CD4-positive, alpha-beta T cell treated with Interleukin-6 for 4 hours (primary cell): ENCODE results near the gene TRIM56.
"Not testable (repeated sequence)": the region's sequence is repeated elsewhere in the genome, so short reads cannot be mapped to it uniquely, and the experiment has no call there.

Experiments
- DNase-seq: peaks from one replicate; pipeline ENCODE4 v3.0.0-alpha.2; 2020; ENCODE audit warnings: mixed read lengths

The TRIM56 gene

DNA sequence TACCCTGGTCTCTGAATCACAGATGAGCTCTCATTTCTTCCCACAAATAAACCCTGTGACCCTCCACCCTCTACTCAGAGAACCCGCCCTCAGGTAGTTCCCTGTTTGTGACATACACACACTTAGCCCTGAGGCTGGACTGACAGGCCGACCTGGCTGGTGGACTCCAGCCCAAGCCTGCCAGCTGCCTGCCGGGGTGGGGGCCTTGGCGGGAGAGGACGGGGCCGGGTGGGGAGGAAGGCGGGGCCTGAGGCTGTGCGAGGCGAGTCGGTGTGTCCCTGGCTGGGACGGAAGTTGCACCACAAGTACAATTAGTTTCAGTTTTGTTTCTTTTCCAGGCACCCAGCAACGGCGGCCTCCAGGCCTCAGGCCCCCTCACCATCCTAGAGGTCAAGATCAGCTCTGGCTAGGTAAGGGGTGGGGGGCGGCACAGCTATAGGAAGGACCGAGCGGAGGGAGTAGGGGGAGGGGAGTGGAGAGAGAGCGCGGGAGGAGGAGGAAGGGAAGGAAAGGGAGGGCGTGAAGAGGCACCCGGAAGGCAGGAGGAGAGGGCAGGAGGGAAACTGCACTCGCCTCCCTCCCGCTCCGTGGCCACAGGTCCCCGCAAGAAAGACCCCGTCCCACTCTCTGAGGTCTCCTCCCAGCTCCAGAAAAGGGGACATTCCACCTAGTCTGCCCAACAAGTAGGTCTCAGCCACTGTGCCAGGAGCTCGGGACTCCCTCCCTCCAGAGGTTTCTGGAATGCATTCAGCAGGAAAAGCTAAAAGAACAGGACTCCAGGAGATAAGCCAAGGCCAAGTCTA is at the start of gene TRIM56:
Gene TRIM56, plus strand, starts transcription at position 320 of the 803 bp plus-strand sequence. CDS start 1,832 bp downstream, outside the sequence.
- DNase-seq: peak; percentile 84

DNA sequence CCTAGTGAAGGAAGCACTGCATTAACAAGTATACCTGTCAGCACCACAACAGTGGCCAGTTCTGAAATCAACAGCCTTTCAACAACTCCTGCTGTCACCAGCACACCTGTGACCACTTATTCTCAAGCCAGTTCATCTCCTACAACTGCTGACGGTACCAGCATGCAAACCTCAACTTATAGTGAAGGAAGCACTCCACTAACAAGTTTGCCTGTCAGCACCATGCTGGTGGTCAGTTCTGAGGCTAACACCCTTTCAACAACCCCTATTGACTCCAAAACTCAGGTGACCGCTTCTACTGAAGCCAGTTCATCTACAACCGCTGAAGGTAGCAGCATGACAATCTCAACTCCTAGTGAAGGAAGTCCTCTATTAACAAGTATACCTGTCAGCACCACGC is 49.3 kb upstream of the TRIM56 start:
- no peak for DNase-seq

- DNase-seq: not testable (repeated sequence)
Measured at GRCh38 chr7:101041283-101041682, 44.0 kb upstream of the TRIM56 start.

DNA sequence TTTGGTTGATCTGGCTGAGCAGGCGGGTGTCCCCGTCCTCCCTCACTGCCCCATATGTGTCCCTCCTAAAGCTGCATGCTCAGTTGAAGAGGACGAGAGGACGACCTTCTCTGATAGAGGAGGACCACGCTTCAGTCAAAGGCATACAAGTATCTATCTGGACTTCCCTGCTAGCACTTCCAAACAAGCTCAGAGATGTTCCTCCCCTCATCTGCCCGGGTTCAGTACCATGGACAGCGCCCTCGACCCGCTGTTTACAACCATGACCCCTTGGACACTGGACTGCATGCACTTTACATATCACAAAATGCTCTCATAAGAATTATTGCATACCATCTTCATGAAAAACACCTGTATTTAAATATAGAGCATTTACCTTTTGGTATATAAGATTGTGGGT is 26.9 kb upstream of the TRIM56 start:
- peak; percentile 50 for DNase-seq

GRCh38 chr7:101059620-101059942 is 25.7 kb upstream of the TRIM56 start:
- DNase-seq: no peak

- no peak for DNase-seq
Measured at GRCh38 chr7:101060992-101061391, 24.3 kb upstream of the TRIM56 start.

- not testable (repeated sequence) for DNase-seq
Measured at GRCh38 chr7:101064176-101064550, 21.1 kb upstream of the TRIM56 start.

GRCh38 chr7:101065162-101065561 is 20.1 kb upstream of the TRIM56 start:
- DNase-seq: not testable (repeated sequence)

DNA sequence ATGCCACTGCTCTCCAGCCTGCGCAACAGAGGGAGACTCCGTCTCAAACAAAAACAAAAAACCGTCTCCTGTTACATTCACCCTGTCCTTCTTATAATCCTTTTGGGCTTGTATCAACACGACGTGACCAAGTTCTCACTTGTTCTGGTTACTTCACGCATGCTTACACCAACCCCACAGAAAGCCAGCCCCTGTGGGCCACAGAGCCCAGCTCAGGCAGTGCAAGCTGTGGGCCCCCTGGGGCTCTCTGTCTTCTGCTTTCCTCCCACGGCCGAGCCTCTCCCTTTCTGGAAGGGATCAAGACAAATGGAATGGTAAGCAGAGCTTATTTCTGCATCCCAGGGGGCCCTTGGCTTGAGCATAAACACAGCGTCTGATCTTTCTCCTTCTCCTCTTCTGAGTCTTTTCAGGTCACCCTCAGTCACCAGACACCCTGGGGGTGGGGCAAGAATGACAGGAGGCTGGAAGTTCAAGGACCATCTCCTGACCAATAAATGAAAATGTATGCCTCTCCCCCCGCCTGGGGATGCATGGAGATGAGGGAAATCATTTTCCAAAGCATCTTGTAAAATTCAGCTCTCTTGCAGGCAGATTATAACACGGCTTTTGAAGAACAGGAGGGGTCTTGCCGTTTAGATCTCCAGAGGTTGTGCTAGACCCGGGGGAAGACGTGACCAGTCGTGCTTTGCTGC is 19.0 kb upstream of the TRIM56 start:
- DNase-seq: no peak

- DNase-seq: no peak
Measured at GRCh38 chr7:101066833-101067177, 18.5 kb upstream of the TRIM56 start.

DNA sequence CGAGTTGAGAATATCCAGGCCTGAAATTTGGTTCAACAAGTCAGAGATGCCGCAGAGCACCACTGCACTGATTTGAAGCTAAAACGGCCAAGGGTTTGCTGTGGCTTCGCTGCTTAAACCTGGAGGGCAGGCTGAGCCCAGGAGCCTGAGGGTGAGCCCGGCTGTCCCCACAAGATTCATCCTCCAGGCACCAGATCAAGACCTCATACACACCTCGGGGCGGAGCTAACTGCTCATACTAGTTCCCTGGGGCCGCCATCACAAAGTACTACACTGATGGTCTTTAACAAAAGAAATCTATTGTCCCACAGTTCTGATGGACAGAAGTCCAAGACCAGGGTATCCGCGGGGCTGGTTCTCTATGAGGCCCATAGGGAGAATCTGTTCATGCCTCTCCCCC is 16.9 kb upstream of the TRIM56 start:
- DNase-seq: no peak

DNA sequence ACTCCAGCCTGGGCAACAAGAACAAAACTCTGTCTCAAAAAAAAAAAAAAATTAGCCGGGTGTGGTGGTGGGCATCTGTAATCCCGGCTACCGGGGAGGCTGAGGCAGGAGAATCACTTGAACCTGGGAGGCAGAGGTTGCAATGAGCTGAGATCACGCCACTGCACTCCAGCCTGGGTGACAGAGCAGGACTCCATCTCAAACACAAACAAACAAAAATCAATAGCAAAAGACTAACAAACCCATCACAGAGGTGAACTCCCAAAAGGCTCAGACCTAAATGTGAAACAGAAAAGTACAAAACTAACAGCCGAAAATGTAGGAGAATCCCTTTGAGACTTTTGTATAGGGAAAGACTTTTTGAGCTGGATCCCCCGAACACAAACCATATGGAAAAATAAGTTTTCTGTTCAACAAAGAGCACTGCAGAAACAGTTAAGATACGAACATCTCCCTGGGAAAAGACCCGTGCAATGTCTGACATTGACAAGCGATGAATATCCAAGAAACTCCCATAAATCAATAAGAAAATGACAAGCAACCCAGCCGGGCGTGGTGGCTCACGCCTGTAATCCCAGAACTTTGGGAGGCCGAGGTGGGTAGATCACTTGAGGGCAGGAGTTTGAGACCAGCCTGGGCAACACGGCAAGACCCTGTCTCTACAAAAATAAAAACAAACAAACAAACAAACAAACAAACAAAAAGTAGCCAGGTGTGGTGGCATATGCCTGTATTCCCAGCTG is 13.7 kb upstream of the TRIM56 start:
- not testable (repeated sequence) for DNase-seq

- DNase-seq: no peak
Measured at GRCh38 chr7:101075646-101076045, 9.6 kb upstream of the TRIM56 start.

GRCh38 chr7:101076183-101076582 is 9.1 kb upstream of the TRIM56 start:
- not testable (repeated sequence) for DNase-seq

DNA sequence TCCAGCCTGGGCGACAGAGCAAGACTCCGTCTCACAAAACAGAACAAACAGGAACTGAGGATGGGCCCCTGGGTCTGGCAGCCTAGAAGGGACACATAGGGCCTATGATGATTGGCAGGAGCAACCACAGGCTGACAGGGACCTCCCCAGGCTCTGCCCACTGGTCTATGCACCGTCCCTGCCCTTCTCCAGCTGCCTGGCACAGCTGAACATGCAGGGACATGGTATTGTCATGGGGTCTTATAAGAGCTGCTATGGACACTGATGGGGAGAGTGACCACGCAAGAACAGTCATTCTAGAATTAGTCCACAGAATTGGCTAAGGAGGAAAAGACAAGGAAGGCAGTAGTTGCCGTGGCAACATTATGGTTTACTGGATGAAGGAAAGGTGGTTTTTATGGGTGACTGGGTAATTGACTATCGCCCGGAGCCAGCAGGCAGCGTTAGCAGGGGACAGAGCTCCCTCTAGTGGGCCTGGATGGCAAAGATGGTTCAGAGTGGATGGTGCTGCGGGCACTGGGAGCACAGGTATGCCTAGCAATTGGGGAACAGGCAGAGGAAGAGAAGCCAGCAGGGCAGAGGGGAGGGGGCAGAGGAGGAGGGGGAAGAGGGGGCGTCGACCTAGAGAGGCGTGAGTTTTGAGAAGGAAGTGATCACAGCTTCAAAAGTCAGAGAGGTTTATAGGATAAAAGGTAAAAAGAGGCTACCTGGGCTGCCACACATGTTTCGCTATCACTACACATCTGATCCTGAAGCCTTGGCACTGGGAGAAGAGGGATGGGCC is 7.8 kb upstream of the TRIM56 start:
- peak; percentile 85 for DNase-seq

- no peak for DNase-seq
Measured at GRCh38 chr7:101081432-101081831, 3.8 kb upstream of the TRIM56 start.

DNA sequence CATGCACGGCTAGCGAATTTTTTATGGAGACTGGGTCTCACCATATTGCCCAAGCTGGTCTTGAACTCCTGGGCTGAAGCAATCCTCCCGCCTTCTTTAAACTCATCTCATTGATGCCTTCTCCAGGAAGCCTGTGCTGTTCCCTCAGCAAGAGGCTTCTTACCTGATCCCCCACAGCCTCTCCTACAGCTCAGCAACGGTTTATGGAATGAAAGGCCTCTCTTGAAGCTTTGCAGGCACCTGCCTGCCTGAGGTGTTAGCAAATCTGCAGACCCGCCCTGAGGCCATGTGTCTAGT is 468 bp upstream of the TRIM56 start:
- no peak for DNase-seq

DNA sequence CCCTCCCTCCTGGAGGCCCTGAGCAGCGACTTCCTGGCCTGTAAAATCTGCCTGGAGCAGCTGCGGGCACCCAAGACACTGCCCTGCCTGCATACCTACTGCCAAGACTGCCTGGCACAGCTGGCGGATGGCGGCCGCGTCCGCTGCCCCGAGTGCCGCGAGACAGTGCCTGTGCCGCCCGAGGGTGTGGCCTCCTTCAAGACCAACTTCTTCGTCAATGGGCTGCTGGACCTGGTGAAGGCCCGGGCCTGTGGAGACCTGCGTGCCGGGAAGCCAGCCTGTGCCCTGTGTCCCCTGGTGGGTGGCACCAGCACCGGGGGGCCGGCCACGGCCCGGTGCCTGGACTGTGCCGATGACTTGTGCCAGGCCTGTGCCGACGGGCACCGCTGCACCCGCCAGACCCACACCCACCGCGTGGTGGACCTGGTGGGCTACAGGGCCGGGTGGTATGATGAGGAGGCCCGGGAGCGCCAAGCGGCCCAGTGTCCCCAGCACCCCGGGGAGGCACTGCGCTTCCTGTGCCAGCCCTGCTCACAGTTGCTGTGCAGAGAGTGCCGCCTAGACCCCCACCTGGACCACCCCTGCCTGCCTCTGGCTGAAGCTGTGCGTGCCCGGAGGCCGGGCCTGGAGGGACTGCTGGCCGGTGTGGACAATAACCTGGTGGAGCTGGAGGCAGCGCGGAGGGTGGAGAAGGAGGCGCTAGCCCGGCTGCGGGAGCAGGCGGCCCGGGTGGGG is 2.2 kb downstream of the TRIM56 start:
- no peak for DNase-seq

GRCh38 chr7:101088069-101088425 is 2.8 kb downstream of the TRIM56 start:
- DNase-seq: no peak

- DNase-seq: no peak
Measured at GRCh38 chr7:101088858-101089529, 3.7 kb downstream of the TRIM56 start.

DNA sequence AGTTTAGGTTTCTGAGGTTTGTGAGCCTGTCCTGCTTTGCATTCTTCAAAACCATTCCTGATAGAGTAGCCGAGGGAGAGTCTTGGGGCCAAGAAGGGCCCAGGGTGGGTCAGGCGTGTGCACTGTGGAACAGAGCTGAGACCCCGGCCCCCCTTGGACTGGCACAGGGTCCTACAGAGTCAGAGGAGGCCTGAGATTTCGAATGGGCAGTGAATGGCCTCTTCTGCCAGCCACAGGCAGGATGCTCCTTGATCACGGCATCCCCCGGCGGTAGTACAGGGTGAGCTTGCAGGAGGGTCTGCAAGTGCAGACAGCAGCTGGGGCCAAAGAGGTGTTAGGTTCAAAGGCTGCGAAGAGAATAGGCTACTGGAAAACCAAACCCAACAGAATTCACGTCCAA is 4.6 kb downstream of the TRIM56 start:
- DNase-seq: no peak
